ENCODE results near the gene CDC45. TPM values are rescaled to one million over a fixed set of nuclear protein-coding genes. Genes with fewer than 3 reads are reported as not detected.

Gene CDC45
- total and polyA plus RNA-seq, 2 of the 13 experiments (the other 11 are each of a cell fraction or from before 2014, with no cell fraction given), result 14.4 to 36.3 TPM

DNA sequence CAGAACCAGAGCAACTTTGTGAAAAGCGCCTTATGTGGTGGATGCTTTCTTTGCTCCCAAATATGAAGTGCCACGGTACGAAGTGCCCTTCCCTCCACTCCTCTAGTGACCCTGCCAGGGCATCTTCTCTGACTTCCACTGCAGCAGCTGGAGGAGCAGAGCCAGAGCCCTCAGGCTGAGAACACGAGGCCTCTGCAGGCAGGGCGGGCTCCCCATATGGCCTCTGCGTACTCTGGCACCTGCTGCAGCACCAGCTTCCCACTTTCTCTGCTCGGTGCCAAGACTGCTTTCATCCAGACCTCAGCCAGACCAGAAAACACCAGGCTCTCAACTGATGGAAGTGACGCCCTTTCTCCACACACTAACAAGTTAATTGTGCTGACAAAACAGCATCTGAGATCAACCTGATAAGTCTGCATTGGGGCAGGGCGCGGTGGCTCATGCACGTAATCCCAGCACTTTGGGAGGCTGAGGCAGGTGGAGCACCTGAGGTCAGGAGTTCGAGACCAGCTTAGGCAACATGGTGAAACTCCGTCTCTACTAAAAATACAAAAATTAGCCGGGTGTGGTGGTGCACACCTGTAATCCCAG is 13.5 kb upstream of the CDC45 start (continued):
- TF ChIP-seq ZNF180 (CRISPR knock-in tag; IDR thresholded peaks at IDR 0.05; ENCODE audit: borderline replicate concordance, low read depth) (no peak), ZNF883 (CRISPR knock-in tag; IDR thresholded peaks at IDR 0.05; ENCODE audit: not compliant biosample characterization) (no peak), ZNF605 (CRISPR knock-in tag; IDR thresholded peaks at IDR 0.05) (no peak), ZNF749 (CRISPR knock-in tag; IDR thresholded peaks at IDR 0.05; ENCODE audit: borderline replicate concordance) (no peak), ZNF143 (CRISPR knock-in tag; IDR thresholded peaks at IDR 0.05) (no peak), PRDM4 (CRISPR knock-in tag; IDR thresholded peaks at IDR 0.05; ENCODE audit: borderline replicate concordance) (no peak), ZSCAN29 (CRISPR knock-in tag; conservative IDR thresholded peaks at IDR 0.05) (no peak)

DNA sequence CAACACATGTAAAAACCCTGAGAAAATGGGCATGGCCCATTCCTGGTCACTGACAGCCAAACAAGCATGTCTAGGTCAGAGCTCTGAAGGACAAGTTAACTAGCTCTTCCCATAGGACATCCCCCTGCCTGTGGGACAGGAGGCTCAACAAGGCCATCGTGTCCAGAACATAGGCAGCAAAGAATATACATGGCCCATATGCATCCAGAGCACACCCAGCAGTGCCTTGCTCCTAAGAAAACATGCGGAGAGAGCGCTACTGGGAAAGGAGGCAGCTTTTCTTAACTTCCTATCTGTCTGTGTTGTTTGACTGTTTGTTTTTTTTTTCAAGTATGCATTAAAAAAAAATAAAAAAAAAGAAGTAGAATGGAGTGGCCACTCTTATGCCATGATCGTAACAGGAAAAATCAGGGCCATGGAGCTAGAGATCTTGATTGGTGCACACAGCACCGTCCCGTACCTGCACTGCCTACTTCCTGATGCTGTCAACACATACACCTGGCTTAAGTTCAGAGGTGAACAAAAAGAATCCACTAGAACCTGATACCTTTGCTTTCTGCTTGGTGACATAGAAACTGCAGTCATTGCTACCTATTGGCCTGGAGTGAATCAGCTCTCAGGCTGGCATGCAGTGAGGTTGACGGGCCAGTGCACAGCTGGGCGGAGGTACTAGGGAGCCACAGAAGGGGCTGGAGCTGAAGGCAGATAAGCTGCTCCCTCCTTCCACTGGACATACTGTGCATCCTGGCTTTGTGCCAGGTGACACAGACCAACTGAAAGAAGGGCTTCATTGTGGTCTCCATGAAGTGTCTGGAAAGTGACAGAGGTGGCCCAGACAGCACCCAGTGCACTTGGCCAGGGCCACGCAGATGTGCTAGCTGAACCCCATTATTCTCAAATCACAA is 12.6 kb upstream of the CDC45 start:
- ChIA-PET CTCF (ENCODE audit: low intra/inter-chr PET ratio, low total read pairs) (no interaction called here), POLR2A (no interaction called here)
- H3K27ac ChIP-seq (ENCODE audit: extremely low read length, insufficient read depth, low read length), result no peak overlapping the region
- H3K27me3 ChIP-seq (ENCODE audit: control insufficient read depth in 1 of 2, insufficient read depth in 2 of 2, low read length in 2 of 2), result no peaks in the 10 kb centered on the region
- no peak overlapping the region for H3K9ac ChIP-seq (ENCODE audit: insufficient read depth, low read depth, low read length)
- no TSS peak for BruUV-seq (replicated peaks)
- H3K79me2 ChIP-seq (ENCODE audit: insufficient read depth, low read length), result no peaks in the 10 kb centered on the region
- ATAC-seq, result no peak
- no peak overlapping the region for H3K4me3 ChIP-seq (replicated peaks in 1 of 3; ENCODE audit: insufficient read depth in 1 of 3, low read depth in 2 of 3, low read length in 3 of 3)
- no peak for DNase-seq (ENCODE audit: low spot score)
- WGBS (ENCODE audit: low lambda C conversion rate), result 97% methylated on average over 9 of the region's 9 CpGs
- H4K20me1 ChIP-seq (ENCODE audit: insufficient read depth, low read length), result no peaks in the 10 kb centered on the region
- H3K4me1 ChIP-seq (ENCODE audit: insufficient read depth, low read length), result no peaks in the 10 kb centered on the region
- FAIRE-seq, result no peak
- H3K36me3 ChIP-seq (replicated peaks in 1 of 2; ENCODE audit: control insufficient read depth in 1 of 2, insufficient read depth in 2 of 2, low read length in 2 of 2), result peaks cover 35 to 88% of the 10 kb centered on the region in 2 experiments
- no peak overlapping the region for H3K4me2 ChIP-seq (ENCODE audit: low read depth, low read length)
- in situ Hi-C loops (cut with HindIII; ENCODE audit: extremely low pct_ligation_motif_present, low pct_unique_long_range_greater_than_20kb), result no loop called here
- intact Hi-C loops (cut with micrococcal nuclease; ENCODE audit: unreplicated experiment), result no loop called here
- H3K9me3 ChIP-seq (ENCODE audit: low read length), result no peaks in the 10 kb centered on the region
- no peak overlapping the region for H2AFZ ChIP-seq (ENCODE audit: low read length)
- TF ChIP-seq ZNF703 (CRISPR knock-in tag; IDR thresholded peaks at IDR 0.05; ENCODE audit: borderline replicate concordance) (no peak), KMT2B (CRISPR knock-in tag; IDR thresholded peaks at IDR 0.05) (no peak), ZNF383 (CRISPR knock-in tag; IDR thresholded peaks at IDR 0.05; ENCODE audit: borderline replicate concordance) (no peak), ZNF597 (CRISPR knock-in tag; IDR thresholded peaks at IDR 0.05) (no peak), ZNF7 (CRISPR knock-in tag; IDR thresholded peaks at IDR 0.05) (no peak), LCORL (IDR thresholded peaks at IDR 0.05) (no peak), LCORL (CRISPR knock-in tag; IDR thresholded peaks at IDR 0.05) (no peak), POLR2G (IDR thresholded peaks at IDR 0.05; ENCODE audit: low read depth, low read length) (no peak), BORCS8-MEF2B (CRISPR knock-in tag; IDR thresholded peaks at IDR 0.05) (no peak)
- TF ChIP-seq, protein P1, sequence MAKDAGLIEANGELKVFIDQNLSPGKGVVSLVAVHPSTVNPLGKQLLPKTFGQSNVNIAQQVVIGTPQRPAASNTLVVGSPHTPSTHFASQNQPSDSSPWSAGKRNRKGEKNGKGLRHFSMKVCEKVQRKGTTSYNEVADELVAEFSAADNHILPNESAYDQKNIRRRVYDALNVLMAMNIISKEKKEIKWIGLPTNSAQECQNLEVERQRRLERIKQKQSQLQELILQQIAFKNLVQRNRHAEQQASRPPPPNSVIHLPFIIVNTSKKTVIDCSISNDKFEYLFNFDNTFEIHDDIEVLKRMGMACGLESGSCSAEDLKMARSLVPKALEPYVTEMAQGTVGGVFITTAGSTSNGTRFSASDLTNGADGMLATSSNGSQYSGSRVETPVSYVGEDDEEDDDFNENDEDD (CRISPR knock-in tag; IDR thresholded peaks at IDR 0.05; ENCODE audit: borderline replicate concordance), result no peak

All from HepG2 (cell line).